Nephron progenitor cell (in vitro differentiated cells): ENCODE results near the gene LAPTM5.

Experiments
- DNase-seq: peaks from one replicate; pipeline ENCODE4 v3.0.0; 2021
- H3K27ac Mint-ChIP-seq: 2 replicates; pipeline ENCODE4 v1.8.0; 2021; ENCODE audit warnings: mild to moderate bottlenecking, moderate library complexity, mixed read lengths
- H3K27me3 Mint-ChIP-seq: 2 replicates; pipeline ENCODE4 v1.8.0; 2021; ENCODE audit warnings: mild to moderate bottlenecking, low read depth, mixed read lengths; ENCODE audit not compliant: poor library complexity
- H3K36me3 Mint-ChIP-seq: 2 replicates; pipeline ENCODE4 v1.8.0; 2021; ENCODE audit warnings: low read depth, mixed read lengths
- H3K4me1 Mint-ChIP-seq: 2 replicates; pipeline ENCODE4 v1.8.0; 2021; ENCODE audit warnings: mixed read lengths
- H3K4me3 Mint-ChIP-seq: 2 replicates; pipeline ENCODE4 v1.8.0; 2021; ENCODE audit warnings: mild to moderate bottlenecking, moderate library complexity, mixed read lengths
- H3K9me3 Mint-ChIP-seq: 2 replicates; pipeline ENCODE4 v1.8.0; 2021; ENCODE audit warnings: mild to moderate bottlenecking, moderate library complexity, mixed read lengths
- TF ChIP-seq, protein P1 (sequence below): fragments of 200-600 bp; sonication (generic); IDR thresholded peaks from 2 replicates; pipeline ENCODE4 v1.5.0; 2021; ENCODE audit warnings: antibody characterized with exemption

The LAPTM5 gene

DNA sequence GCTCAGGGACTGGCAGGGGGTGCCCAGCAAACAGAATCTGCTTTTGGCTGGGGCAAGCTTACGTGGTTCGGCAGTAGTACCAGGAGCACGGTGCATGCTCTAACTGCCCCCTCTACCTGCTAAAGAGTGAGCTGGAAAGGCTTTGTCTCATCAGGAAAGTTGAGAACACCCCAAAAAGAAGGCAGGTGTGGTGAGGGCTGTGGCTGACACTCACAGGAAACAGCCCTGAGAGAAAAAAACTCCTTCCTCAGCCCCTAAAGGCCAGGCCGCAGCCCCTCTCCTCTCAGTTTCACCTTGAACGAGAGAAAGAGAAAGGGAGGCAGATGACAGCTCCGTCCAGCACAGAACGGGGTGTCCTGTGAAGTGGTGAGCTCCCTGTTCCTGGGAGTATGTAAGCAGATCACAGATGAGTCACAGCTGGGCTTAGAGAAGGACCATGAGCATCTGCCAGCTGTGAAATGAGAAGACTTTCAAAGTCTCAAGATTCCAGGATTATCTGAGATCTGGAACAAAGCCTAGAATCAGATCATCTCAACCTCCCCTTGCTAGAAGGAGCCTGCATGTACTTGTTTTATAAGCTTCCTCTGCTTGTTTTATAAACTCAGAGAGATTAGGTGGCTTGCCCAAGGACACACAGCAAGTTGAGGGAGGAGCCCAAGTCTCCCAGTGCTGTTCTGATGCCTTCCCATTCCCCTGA, 13.4 kb downstream of the LAPTM5 start:
- Mint-ChIP-seq H3K27ac (no peak overlapping the region), H3K27me3 (peaks cover 5% of the 10 kb centered on the region), H3K9me3 (no peaks in the 10 kb centered on the region), H3K4me3 (no peak overlapping the region), H3K36me3 (no peaks in the 10 kb centered on the region), H3K4me1 (peaks cover 62% of the 10 kb centered on the region)
- no peak for DNase-seq
- TF ChIP-seq, protein P1, sequence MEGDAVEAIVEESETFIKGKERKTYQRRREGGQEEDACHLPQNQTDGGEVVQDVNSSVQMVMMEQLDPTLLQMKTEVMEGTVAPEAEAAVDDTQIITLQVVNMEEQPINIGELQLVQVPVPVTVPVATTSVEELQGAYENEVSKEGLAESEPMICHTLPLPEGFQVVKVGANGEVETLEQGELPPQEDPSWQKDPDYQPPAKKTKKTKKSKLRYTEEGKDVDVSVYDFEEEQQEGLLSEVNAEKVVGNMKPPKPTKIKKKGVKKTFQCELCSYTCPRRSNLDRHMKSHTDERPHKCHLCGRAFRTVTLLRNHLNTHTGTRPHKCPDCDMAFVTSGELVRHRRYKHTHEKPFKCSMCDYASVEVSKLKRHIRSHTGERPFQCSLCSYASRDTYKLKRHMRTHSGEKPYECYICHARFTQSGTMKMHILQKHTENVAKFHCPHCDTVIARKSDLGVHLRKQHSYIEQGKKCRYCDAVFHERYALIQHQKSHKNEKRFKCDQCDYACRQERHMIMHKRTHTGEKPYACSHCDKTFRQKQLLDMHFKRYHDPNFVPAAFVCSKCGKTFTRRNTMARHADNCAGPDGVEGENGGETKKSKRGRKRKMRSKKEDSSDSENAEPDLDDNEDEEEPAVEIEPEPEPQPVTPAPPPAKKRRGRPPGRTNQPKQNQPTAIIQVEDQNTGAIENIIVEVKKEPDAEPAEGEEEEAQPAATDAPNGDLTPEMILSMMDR, result no peak

DNA sequence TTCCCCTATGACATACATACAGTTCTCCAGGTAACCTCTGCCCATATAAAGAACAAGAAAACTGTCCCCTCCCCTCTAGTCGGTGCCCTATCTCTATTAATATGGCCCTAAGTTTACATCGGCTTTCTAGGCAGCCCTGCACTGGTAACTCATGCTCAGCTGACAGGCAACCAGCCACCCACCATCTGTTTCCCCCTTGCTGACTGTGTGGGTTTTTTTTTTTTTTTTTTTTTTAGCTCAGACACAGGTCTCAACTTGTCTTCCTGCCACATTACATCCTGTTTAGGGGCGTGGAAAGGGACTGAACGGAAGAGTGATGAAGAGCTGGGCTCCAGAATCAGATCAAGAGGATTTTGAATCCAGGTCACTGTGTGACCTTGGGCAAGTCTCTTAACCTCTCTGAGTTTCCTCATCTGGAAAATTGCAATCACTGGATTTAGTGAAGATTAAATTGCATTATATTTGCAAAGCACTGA, 14.0 kb downstream of the LAPTM5 start:
- Mint-ChIP-seq H3K4me1 (peaks cover 59% of the 10 kb centered on the region), H3K4me3 (no peak overlapping the region), H3K27ac (no peak overlapping the region), H3K9me3 (peaks cover 2% of the 10 kb centered on the region), H3K27me3 (peaks cover 5% of the 10 kb centered on the region), H3K36me3 (peaks cover 3% of the 10 kb centered on the region)
- TF ChIP-seq, protein P1, result no peak
- DNase-seq, result no peak

DNA sequence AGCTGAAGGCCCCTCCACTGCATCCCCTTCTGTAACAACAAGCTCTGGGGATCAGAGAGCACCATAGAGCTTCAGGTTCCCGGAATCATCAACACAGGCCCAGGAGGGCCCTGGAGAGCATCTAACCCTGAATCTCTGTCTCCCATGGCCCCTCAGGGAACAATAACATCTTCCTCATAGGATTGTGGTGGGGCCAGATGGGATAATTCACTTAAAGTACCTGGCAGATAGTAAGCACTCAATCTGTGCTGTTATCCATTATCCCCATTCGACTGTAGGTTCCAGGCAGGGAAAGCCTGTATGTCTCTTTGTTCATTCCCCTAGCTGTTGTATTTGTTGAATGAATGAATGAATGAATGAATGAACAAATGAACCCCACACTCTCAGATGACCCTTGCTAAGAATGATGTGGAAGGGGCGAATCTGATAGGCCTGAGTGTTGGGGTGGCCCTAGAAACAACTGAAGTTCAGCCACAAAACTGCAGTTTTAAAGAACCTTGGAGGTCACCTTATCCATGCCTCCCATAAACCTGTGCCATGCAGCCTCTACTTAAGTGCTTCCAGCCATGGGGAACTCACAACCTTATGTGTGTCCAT, 14.5 kb downstream of the LAPTM5 start:
- Mint-ChIP-seq H3K9me3 (peaks cover 4% of the 10 kb centered on the region), H3K4me3 (no peak overlapping the region), H3K27me3 (peaks cover 10% of the 10 kb centered on the region), H3K36me3 (peaks cover 4% of the 10 kb centered on the region), H3K27ac (no peak overlapping the region), H3K4me1 (peaks cover 59% of the 10 kb centered on the region)
- no peak for DNase-seq
- TF ChIP-seq, protein P1, result no peak

DNA sequence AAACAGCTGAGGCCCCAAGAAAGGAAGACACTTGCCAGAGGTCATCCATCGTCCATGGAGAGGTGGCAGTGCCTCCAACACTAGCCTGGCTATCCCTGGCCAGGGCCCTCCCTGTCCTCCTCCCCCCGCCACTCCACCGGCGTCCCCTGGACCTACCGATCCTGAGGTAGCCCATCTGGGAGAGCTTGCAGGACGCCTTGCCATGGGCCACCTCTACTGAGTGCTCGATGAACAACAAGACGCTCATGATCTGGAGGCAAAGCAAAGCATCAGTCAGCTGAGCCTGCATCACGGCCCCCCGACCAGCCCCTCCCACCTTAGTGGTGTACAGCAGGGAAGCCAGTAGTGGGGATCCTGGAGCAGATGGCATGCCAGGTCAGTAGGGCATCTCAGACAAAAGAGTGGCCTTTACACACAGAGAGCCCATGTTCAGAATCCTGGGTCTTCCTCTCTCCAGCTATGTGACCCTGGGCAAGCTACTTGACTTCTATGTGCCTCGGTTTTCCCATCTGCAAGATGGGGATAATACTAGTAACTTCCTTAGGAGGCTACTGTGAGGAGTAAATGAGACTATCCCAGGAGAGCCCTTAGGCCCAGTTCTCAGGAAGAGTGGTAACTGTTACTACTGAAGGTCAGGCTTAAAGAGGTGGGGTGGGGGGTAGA, 15.1 kb downstream of the LAPTM5 start:
- Mint-ChIP-seq H3K27me3 (peaks cover 10% of the 10 kb centered on the region), H3K4me3 (no peak overlapping the region), H3K4me1 (peaks cover 53% of the 10 kb centered on the region), H3K9me3 (peaks cover 4% of the 10 kb centered on the region), H3K36me3 (peaks cover 4% of the 10 kb centered on the region), H3K27ac (no peak overlapping the region)
- no peak for DNase-seq
- TF ChIP-seq, protein P1, result no peak

DNA sequence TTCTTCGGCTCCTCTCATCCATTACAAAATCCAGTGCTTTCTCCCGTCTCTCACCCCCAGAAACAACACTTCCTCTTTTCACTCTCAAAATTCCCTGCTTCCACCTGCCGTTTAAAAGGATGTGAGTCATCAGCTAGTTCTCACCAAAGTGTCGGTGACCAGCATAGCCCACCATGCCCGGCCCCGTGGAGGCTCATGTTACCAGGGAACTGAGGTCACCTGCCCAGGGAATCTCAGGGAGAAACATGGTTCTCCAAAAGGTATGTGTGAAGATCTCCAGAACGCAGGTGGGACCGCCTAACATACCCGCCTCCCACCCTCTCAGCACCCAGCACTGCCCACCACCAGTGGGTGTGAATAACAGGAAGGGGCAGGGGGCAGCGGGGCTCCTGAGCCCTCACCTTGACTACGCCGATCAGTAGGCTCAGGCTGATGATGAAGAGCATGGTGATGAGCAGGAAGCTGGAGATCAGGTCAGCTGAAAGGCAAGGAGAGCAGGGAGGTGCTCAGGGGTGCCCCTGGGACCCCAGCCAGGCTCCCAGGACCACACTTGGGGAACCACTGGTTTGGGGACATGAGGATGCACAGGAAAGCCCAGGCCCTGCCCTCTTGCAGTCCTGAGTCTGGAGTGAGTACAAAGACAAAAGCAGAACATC, 16.2 kb downstream of the LAPTM5 start:
- TF ChIP-seq, protein P1, result no peak
- H3K27ac Mint-ChIP-seq, result no peak overlapping the region
- DNase-seq, result no peak
- H3K4me1 Mint-ChIP-seq, result peaks cover 42% of the 10 kb centered on the region
- H3K36me3 Mint-ChIP-seq, result peaks cover 4% of the 10 kb centered on the region
- H3K9me3 Mint-ChIP-seq, result peaks cover 4% of the 10 kb centered on the region
- no peak overlapping the region for H3K4me3 Mint-ChIP-seq
- peaks cover 13% of the 10 kb centered on the region for H3K27me3 Mint-ChIP-seq
